ENCODE measurements around the gene SSTR3. TPM values are rescaled to one million over a fixed set of nuclear protein-coding genes. Genes with fewer than 3 reads are reported as not detected.

The SSTR3 gene
- total and polyA plus RNA-seq, 10 of the 15 experiments (the other 5 are each of a cell fraction or from before 2014, with no cell fraction given), result 0.03 to 4.5 (median 2.4) TPM

- no peak for TF ChIP-seq PBX3 (IDR thresholded peaks at IDR 0.05; ENCODE audit: insufficient replicate concordance, low read depth, low read length)
Measured at GRCh38 chr22:37226514-37226913, 14.2 kb upstream of the SSTR3 start (continued).

- Histone ChIP-seq H2AFZ (ENCODE audit: control insufficient read depth, low read depth, low read length) (no peak overlapping the region), H4K20me1 (ENCODE audit: control insufficient read depth, insufficient read depth) (no peaks in the 10 kb centered on the region), H3K4me2 (ENCODE audit: control insufficient read depth, insufficient read depth) (no peak overlapping the region), H3K27me3 (replicated peaks in 1 of 2; ENCODE audit: control insufficient read depth in 2 of 2, insufficient read depth in 2 of 2, low read length in 1 of 2) (no peaks in the 10 kb centered on the region), H3K4me1 (ENCODE audit: control insufficient read depth, insufficient read depth, low read length) (peaks cover 70% of the 10 kb centered on the region), H3K79me2 (ENCODE audit: control insufficient read depth, insufficient read depth, low read length) (peaks cover 31% of the 10 kb centered on the region), H3K36me3 (ENCODE audit: control insufficient read depth in 2 of 2, insufficient read depth in 2 of 2, low read length in 1 of 2) (peaks cover 24 to 43% of the 10 kb centered on the region in 2 experiments), H3K4me3 (no peak overlapping the region), H3K9ac (ENCODE audit: control insufficient read depth, insufficient read depth, low read length) (no peak overlapping the region), H3K27ac (ENCODE audit: control insufficient read depth, insufficient read depth) (no peak overlapping the region; the same call in 1 of the 2 replicates), H3K9me3 (replicated peaks; ENCODE audit: control insufficient read depth, insufficient read depth, low read length) (peaks cover 4% of the 10 kb centered on the region; the same call in 1 of the 3 replicates)
- intact Hi-C loops (cut with micrococcal nuclease; ENCODE audit: unreplicated experiment), result no loop called here
- ChIA-PET CTCF (interaction anchor here (1.2 to 4.9 kb wide), 6 partner anchors 10 to 35 kb away, joined by 5 to 66 read pairs (median 6); no protein-coding TSS in a partner anchor), RAD21 (ENCODE audit: unreplicated experiment) (interaction anchor here (1.8 to 11.8 kb wide), 4 partner anchors 15 to 63 kb away, joined by 6 to 196 read pairs (median 24); partner anchors contain the start of gene RAC2), SMC1A (ENCODE audit: uncharacterized antibody, unreplicated experiment) (interaction anchor here (0.9 to 5.8 kb wide), 4 partner anchors 10 to 34 kb away, joined by 3 to 87 read pairs (median 30); partner anchors contain the start of gene RAC2), POLR2A (interaction anchor here (0.7 to 11.6 kb wide), 3 partner anchors 17 to 42 kb away, joined by 3 to 246 read pairs (median 3); partner anchors contain the start of gene RAC2)
- BruUV-seq (replicated peaks), result no TSS peak
- in situ Hi-C loops (cut with MboI), result no loop called here
- TF ChIP-seq ZNF384 (IDR thresholded peaks at IDR 0.05; ENCODE audit: borderline replicate concordance, low read depth, low read length), result no peak
- no peak for TF ChIP-seq NRF1 (conservative IDR thresholded peaks at IDR 0.05; ENCODE audit: low read depth, low read length)
- TF ChIP-seq SUZ12 (IDR thresholded peaks at IDR 0.05; ENCODE audit: unreplicated experiment), result no peak
- no peak for TF ChIP-seq MTA2 (IDR thresholded peaks at IDR 0.05; ENCODE audit: low read depth)
- WGBS (ENCODE audit: insufficient coverage, insufficient replicate concordance, low lambda C conversion rate, missing lambda C conversion rate), result 61% methylated on average over 4 of the region's 4 CpGs
- FAIRE-seq (no peak), ATAC-seq (no peak), DNase-seq (ENCODE audit: low read depth, low spot score) (no peak)
Measured at GRCh38 chr22:37226087-37226486, 13.8 kb upstream of the SSTR3 start.

Measured in GM12878 (cell line).